GM12878 (cell line): Measurements from ENCODE around the gene SPRYD3. TPM values are rescaled to one million over a fixed set of nuclear protein-coding genes. Genes with fewer than 3 reads are reported as not detected.

Experiments
- ATAC-seq: fragments of 200-7000 bp; cut with Tn5 transposase; 3 replicates; pipeline ENCODE4 v1.9.1; 2020; ENCODE audit warnings: mild to moderate bottlenecking, moderate library complexity
- BruUV-seq: library from RNA; stranded (reverse); fragments of 400-500 nt; replicated peaks from 2 replicates; lab custom pipeline; 2021; lab: Mats Ljungman, UMichigan
- CTCF ChIA-PET: fragments of 300-600 bp; sonication (Branson Sonifier 250); formaldehyde crosslinking; extraction: SDS; loops from one replicate; lab custom pipeline; 2021; ENCODE audit warnings: inconsistent platforms; lab: Yijun Ruan, JAX
- POLR2A ChIA-PET: fragments of 350-600 bp; formaldehyde crosslinking; extraction: SDS; loops from one replicate; lab custom pipeline; 2021; ENCODE audit warnings: inconsistent platforms; lab: Charles Lee
- RAD21 ChIA-PET: fragments of 300-600 bp; sonication (Branson Sonifier 250); formaldehyde crosslinking; loops from one replicate; lab custom pipeline; 2023; ENCODE audit warnings: antibody characterized with exemption; ENCODE audit not compliant: unreplicated experiment; lab: Charles Lee
- SMC1A ChIA-PET: fragments of 300-600 bp; sonication (Branson Sonifier 250); formaldehyde crosslinking; loops from one replicate; lab custom pipeline; 2023; ENCODE audit not compliant: unreplicated experiment, uncharacterized antibody; lab: Charles Lee
- DNase-seq: peaks from one replicate; pipeline ENCODE4 v3.0.0-alpha.2; 2011; ENCODE audit warnings: low read depth, low spot score
- FAIRE-seq: peaks from 3 replicates; lab custom pipeline; 2011; peaks lifted over from hg19 to GRCh38; lab: Jason Lieb, UNC
- H2AFZ ChIP-seq: 2 replicates; pipeline ENCODE4 v1.6.0; 2011; ENCODE audit warnings: low read depth, low read length, control low read depth; ENCODE audit not compliant: control insufficient read depth
- H3K27ac ChIP-seq: 2 replicates; pipeline ENCODE4 v1.5.1; 2011; ENCODE audit warnings: control low read depth; ENCODE audit not compliant: control insufficient read depth, insufficient read depth
- H3K27me3 ChIP-seq, 2 experiments: replicated peaks in 1 of 2; 2 replicates each; pipeline versions ENCODE4 v1.6.0 to v1.6.1; 2011; ENCODE audit warnings: low read length in 1 of 2; ENCODE audit not compliant: control insufficient read depth in 2 of 2, insufficient read depth in 2 of 2
- H3K36me3 ChIP-seq, 2 experiments: 2 replicates each; pipeline ENCODE4 v1.5.1; 2011; ENCODE audit warnings: low read length in 1 of 2; ENCODE audit not compliant: control insufficient read depth in 2 of 2, insufficient read depth in 2 of 2
- H3K4me1 ChIP-seq: 2 replicates; pipeline ENCODE4 v1.6.1; 2011; ENCODE audit warnings: mild to moderate bottlenecking, low read length, moderate library complexity, mixed read lengths; ENCODE audit not compliant: control insufficient read depth, insufficient read depth
- H3K4me2 ChIP-seq: 2 replicates; pipeline ENCODE4 v1.6.0; 2011; ENCODE audit warnings: control low read depth; ENCODE audit not compliant: control insufficient read depth, insufficient read depth
- H3K4me3 ChIP-seq: fragments of 200-600 bp; sonication (generic); 2 replicates; pipeline ENCODE4 v1.5.1; 2016
- H3K79me2 ChIP-seq: 2 replicates; pipeline ENCODE4 v1.6.0; 2011; ENCODE audit warnings: low read length; ENCODE audit not compliant: control insufficient read depth, insufficient read depth
- H3K9ac ChIP-seq: 2 replicates; pipeline ENCODE4 v1.8.0; 2011; ENCODE audit warnings: low read length, control low read depth, mixed read lengths; ENCODE audit not compliant: control insufficient read depth, insufficient read depth
- H3K9me3 ChIP-seq: replicated peaks from 3 replicates; pipeline ENCODE4 v1.5.1; 2011; ENCODE audit warnings: mild to moderate bottlenecking, low read length; ENCODE audit not compliant: control insufficient read depth, insufficient read depth
- H4K20me1 ChIP-seq: 2 replicates; pipeline ENCODE4 v1.6.0; 2011; ENCODE audit not compliant: control insufficient read depth, insufficient read depth
- CHD4 ChIP-seq: fragments of 200-600 bp; sonication (generic); IDR thresholded peaks from 2 replicates; pipeline ENCODE4 v1.6.1; 2016; ENCODE audit warnings: mild to moderate bottlenecking
- JUND ChIP-seq: IDR thresholded peaks from 2 replicates; pipeline ENCODE4 v1.6.1; 2012; ENCODE audit warnings: low read depth, mild to moderate bottlenecking, low read length, improper control_type of control experiment, moderate library complexity
- NFYB ChIP-seq: IDR thresholded peaks from 2 replicates; pipeline ENCODE4 v1.6.1; 2011; ENCODE audit warnings: low read depth, mild to moderate bottlenecking, low read length, improper control_type of control experiment, moderate library complexity; ENCODE audit not compliant: insufficient read depth
- TBL1XR1 ChIP-seq: IDR thresholded peaks from 2 replicates; pipeline ENCODE4 v1.6.1; 2012; ENCODE audit warnings: low read depth, low read length, improper control_type of control experiment
- WGBS: methylation state at CpG from one replicate; pipeline ENCODE4 v1.1.6; 2016; ENCODE audit warnings: low lambda C conversion rate; ENCODE audit not compliant: insufficient replicate concordance, insufficient coverage; ENCODE audit errors: missing lambda C conversion rate; 5-methylcytosine and 5-hydroxymethylcytosine counted together
- in situ Hi-C: fragments of 300-500 bp; cut with MboI; formaldehyde crosslinking; loops from 9 replicates; pipeline ENCODE4 v1.14.3; 2018; ENCODE audit warnings: mixed read lengths
- intact Hi-C: fragments of 100-400 bp; cut with micrococcal nuclease; formaldehyde crosslinking; loops from one replicate; pipeline ENCODE4 v1.14.2; 2022; ENCODE audit not compliant: unreplicated experiment
- polyA plus RNA-seq, 11 experiments: library from polyadenylated mRNA; depleted of rRNA in 4 of 11; unstranded in 6 of 11; stranded (reverse) in 5 of 11; fragments of >200 nt; fragmentation: Nextera tagmentation in 4 of 11; fragmentation: Illumina TruSeq in 1 of 11; extraction: Ambion mirVana in 4 of 11; extraction: Trizol in 1 of 11; gene quantifications; 1 replicate in 1 of 11; 2 replicates in 10 of 11; pipeline versions ENCODE4 v1.2.1 to v1.2.3, GENCODE V29; 2011 to 2016; ENCODE audit warnings: inconsistent platforms in 2 of 11, missing spikeins in 2 of 11, low read depth in 1 of 11
- total RNA-seq, 4 experiments: library from RNA; depleted of rRNA in 3 of 4; stranded (reverse); fragments of >200 nt in 3 of 4; fragmentation: Illumina TruSeq in 1 of 4; extraction: Trizol in 1 of 4; gene quantifications; 2 replicates each; pipeline versions ENCODE4 v1.2.1 to v1.2.3, GENCODE V29; 2013 to 2021

The SPRYD3 gene
- total and polyA plus RNA-seq, 10 of the 15 experiments (the other 5 are each of a cell fraction or from before 2014, with no cell fraction given), result 2.3 to 26.4 (median 20.2) TPM

- no peak for FAIRE-seq
- Histone ChIP-seq H3K4me3 (no peak overlapping the region), H3K79me2 (no peaks in the 10 kb centered on the region), H3K9me3 (no peaks in the 10 kb centered on the region), H3K36me3 (no peaks in the 10 kb centered on the region), H3K27me3 (no peaks in the 10 kb centered on the region), H3K4me2 (no peak overlapping the region), H4K20me1 (no peaks in the 10 kb centered on the region; the same call in 1 of the 2 replicates), H3K9ac (no peak overlapping the region), H2AFZ (no peak overlapping the region), H3K4me1 (peaks cover 21% of the 10 kb centered on the region), H3K27ac (no peak overlapping the region)
- ChIA-PET CTCF (interaction anchor here (0.9 to 1.5 kb wide), 5 partner anchors 9 to 217 kb away, joined by 3 to 6 read pairs (median 4); partner anchors contain the start of genes ESPL1 and SPRYD3), SMC1A (interaction anchor here (1.2 kb wide), 1 partner anchor 48 kb away, joined by 3 read pairs; no protein-coding TSS in a partner anchor), RAD21 (no interaction called here), POLR2A (interaction anchor here (0.6 to 1.0 kb wide), 4 partner anchors 9 to 269 kb away, joined by 3 to 4 read pairs (median 3); no protein-coding TSS in a partner anchor)
- WGBS, result 33% methylated on average over 11 of the region's 11 CpGs
- TF ChIP-seq CHD4, result no peak
- TF ChIP-seq TBL1XR1, result no peak
- TF ChIP-seq JUND, result no peak
- TF ChIP-seq NFYB, result no peak
- no peak for DNase-seq
- no peak for ATAC-seq
- intact Hi-C loops, result loop anchor here (5.0 kb wide), 1 partner anchor 46 kb away; the partner anchor contains the start of gene IGFBP6
- in situ Hi-C loops, result no loop called here
- no TSS peak for BruUV-seq
These were observed 27.9 kb downstream of the SPRYD3 start for GRCh38 chr12:53051058-53051880.
